MV-4-11 (cell line): Measurements from ENCODE around the gene SERPINA1.
A peak's percentile ranks its signal among the peaks of the same experiment; 100 is the strongest.

Experiments used
- DNase-seq: peaks from one replicate; lab custom pipeline; 2025; lab: John Stamatoyannopoulos, UW

Gene SERPINA1

DNA sequence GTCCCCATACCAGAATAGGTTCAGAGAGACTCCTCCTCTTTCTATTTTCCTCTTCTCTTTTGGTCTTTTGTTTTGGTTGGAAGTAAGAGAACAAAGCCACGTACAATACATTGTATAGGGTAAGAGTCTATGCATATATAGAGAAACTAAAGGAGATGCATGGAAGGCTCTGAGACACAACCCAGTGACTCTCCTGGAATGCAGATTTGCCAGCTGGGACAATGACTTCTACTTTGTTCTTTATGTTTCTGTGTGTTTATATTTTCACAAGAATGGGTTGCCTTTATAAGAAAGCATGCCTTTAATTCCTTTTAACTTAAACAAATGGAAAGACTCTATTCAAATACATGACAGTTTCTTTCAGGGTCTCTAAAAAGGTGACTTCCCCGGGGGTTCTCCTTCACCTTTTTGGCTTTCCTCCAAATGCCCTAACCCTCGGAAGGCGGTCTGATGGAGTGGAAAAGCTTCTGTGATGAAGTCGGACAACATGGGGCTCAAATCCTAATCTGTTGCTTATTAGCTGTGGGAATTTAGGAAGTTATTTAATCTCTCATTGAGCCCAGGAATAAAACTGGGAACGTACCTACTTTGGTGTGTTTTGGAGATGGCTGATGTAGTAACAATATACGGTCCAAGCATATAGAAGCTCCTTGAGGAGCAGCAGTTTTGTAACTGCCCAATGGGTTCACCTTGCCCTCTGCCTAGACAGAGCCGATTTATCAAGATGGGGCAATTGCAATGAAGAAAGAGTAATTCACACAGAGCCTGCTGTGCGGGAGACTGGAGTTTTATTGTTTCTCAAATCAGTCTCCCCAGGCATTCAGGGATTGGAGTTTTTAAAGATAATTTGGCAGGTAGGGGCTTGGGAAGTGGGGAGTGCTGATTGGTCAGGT, 9.1 kb upstream of the SERPINA1 start:
- DNase-seq: no peak

DNA sequence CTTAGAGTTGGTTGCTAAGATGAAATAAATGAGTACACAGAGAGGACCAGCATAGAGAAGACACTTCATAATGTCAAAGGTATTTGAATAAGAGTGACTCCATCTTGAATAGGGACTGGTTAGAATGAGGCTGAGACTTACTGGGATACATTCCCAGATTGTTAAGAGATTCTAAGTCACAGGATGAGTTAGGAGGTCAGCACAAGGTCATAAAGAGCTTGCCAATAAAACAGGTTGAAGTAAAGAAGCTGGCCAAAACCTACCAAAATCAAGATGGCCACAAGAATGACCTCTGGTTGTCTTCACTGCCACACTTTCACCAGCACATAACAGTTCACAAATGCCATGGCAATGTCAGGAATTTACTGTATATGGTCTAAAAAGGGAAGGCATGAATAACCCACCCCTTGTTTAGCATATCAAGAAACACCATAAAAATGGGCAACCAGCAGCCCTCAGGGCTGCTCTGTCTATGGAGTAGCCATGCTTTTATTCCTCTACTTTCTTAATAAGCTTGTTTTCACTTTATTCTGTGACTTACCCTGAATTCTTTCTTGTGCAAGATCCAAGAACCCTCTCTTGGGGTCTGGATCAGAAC, 8.3 kb upstream of the SERPINA1 start:
- no peak for DNase-seq

DNA sequence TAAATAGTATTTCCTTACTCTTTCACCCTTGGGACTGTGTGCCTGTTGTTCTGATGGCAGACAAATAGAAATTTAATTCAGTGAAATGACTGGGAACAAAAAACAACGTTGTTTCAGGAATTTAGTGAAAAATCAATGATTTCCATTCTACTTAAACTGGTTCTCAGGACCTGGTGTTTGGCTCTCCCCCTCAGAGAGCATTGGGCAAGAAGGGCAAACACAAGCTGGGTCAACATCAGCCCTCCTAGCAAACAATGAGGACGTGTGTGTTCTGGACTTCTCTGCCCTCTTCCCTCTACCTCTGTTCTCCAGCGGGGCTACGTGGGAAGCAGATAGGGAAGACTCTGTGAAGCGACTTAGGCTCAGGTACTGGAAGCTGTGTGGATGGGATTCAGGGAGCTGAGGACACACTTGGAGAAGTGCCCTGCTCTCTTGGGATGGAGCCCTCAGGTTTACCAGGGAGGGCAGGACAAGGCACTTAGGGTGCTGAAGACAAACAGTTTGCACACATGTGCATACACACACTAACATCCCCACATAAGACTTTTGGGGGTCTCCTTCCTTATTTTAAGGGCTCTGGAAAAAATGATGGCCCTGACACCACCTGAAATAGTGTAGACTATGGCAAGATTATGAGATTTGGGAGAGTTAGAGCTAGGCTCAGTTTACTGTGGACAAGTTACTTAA, 7.6 kb upstream of the SERPINA1 start:
- no peak for DNase-seq

DNA sequence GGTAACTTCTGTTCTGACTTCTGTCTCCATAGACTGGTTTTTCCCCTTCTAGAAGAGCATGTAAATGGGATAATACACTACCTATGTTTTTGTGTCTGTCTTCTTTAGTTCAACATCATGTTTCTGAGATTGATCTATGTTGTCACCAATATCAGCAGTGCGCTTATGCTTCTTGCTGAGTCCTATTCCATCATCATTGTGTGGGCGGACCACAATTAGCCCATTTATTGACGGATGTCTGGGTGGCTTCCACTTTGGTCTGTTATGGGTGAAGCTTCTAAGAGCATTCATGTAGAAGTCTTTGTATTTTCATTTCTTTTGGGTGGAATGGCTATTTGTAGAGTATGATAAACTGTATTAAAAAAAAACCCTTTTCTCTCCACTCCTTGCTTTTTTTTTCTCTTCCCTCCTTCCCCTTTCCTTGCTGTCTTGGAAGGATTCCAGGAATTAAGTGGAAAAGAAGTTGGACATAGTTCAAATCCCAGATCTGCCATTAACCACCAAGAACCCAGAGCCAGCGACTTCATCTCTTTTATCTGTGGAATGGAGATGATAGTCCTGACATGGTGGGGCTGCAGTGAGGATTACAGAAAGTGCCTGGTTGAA, 7.0 kb upstream of the SERPINA1 start:
- DNase-seq: no peak

DNA sequence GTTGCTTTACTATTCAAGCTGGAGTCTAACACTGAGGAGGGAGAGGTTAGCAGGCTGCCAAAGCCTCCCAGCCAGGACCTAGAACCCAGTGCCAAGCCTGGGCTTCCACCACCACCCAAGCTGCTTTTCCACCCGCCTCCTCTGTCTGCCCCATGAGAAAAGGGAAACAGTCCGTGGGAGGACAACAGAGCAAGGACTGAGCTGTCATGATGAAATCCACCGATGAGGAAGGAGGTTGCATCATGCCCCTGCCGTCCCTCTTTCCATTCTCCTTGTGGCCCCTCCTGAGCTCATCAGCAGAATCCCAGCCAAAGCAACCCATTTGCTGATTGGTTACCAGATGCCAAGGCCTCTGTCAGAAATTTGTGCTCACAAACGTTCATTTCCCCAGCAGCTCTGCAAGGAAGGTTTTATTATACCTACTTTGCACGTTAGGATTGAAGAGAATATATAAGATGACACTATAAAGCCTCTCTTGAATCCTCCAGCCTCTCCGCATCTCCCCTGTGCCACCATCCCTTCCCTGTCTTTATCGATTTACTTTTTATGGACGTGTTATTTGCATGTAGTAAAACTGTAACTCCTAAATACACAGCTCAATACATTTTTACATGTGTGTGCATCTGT, 6.3 kb upstream of the SERPINA1 start:
- DNase-seq: peak; percentile 96

DNA sequence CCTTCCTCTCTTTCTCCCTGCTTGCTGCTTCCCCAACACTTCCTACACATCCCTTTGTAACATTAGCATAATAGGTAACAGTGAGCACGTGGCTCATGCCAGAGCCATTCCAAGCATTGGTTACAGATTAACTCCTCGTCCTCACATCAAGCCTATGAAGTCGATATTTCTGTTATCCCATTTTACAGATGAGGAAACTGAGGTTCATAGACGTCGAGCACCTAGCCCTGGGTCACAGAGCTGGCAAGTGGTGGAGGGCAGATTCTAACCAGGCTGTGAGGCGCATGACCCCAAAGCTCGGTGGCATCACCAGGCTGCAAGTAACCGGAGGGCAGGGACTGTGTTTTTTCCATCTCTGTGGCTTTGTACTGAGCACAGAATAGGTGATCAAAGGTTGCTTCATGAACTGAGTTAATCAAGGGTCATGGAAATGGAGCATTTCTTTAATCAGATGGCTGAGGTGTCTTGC, 5.7 kb upstream of the SERPINA1 start:
- DNase-seq: no peak

GRCh38 chr14:94393474-94393873, 5.1 kb upstream of the SERPINA1 start:
- DNase-seq: no peak

- peak; percentile 93 for DNase-seq
Observed at GRCh38 chr14:94392510-94392935, 4.1 kb upstream of the SERPINA1 start.

GRCh38 chr14:94391281-94391975, 3.0 kb upstream of the SERPINA1 start:
- DNase-seq: no peak

GRCh38 chr14:94390372-94391086, 2.1 kb upstream of the SERPINA1 start:
- DNase-seq: peak; percentile 39

DNA sequence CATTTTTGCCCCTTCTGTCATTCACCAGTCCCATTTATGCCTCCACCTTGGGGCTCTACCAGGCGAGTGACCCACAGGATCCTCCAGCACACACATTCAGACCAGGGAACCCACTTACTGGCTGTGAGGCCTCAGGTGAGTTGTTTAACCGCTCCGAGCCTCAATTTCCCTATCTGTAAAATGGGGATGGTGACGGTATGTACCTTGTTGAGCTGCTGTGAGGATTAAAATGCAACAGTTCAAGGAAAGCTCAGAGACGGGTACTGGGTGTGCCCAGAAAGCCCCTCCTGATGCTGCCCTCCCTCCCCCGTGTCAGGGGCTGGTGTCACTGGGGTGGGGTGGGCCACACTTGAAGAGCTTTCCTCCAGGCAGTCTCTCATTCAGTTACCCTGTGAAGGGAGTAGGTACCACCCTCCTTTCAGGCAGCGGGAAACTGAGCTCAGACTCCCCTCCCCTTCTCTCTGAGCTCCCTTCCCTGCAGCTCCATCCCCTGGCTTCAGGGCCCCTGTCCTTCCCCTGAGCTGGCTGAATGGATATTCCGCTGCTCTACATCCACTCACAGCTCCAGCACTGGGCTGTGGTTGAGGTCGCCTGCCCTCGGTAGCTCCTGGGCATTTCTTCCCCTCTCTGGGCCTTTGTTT, 1.4 kb upstream of the SERPINA1 start:
- DNase-seq: no peak

DNA sequence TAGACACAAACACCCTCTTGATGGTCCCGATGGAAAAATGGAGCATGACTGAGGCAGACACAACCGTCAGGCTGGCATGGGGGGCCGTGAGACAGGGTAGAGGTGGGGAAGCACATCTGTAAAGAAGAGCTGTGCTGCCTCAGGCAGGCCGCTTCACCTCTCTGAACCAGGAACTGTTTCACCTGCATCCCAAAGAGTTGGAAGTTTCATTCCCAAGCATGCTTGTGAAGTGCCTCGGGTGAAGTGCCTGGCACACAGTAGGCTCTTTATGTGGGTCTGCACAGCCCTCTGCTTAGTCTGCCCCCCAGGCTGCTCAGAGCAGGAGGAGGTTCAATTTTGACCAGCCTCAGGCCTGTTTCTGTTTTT, 685 bp upstream of the SERPINA1 start:
- DNase-seq: no peak

DNA sequence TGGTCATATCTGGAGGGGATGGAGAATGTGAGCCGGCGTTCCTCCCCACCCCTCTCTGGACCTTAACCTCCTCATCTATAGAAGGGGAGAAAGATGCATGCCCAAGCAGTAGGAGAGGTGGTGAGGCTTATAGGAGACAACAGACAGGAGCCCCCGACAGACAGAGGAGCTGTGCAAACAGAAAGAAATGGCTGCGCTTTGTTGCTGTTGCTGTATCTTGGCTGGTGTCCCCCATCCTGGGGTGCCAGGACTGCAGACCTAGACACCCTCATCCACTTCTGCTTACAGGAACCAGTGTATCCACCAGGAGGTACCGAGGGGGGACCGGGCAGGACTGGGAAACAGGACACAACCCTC, 397 bp downstream of the SERPINA1 start:
- DNase-seq: no peak

DNA sequence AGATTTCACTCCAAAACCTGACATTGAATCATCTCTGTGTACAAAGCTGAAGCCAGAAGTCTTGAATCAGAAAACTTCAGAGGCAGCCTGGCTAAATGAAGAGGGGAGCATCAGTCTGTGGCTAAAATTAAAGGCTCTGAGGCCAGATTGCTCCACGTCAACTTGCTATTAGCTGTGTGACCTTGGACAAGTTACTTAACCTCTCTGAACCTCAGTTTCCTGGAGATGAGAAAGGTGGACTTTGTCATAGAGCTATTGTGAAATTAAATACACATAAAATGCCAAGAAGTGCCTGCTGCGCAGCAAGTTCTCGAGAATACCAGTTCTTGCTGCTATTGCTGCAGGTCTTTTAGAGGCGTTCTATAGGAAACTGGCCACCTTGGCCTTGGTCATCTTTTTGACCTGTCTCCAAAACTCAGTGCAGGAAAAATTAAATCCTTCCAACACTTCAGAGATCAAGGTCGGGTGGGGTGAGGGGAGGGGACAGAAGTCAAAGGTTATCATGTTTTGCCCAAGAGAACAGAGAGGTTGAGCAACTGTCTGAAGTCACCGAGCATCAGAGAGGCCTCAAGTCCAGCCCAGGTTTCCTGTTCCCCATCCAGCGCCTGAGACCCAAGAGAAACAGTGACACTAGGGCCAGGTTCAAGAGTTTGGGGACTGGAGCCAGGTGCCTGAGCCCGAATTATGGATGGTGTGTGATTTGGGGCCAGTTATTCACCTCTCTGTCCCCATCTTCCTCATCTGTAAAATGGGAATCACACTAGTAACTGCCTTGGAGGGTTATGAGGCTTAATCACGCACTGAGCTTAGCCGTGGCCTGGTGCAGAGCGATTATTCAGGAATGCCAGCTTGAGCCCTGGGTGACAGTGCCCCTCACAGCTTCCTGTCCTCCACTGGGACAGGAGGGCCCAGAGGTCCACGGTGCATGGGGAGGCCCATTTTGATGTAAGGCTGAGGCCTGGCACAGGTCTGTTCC, 1.1 kb downstream of the SERPINA1 start:
- DNase-seq: no peak

DNA sequence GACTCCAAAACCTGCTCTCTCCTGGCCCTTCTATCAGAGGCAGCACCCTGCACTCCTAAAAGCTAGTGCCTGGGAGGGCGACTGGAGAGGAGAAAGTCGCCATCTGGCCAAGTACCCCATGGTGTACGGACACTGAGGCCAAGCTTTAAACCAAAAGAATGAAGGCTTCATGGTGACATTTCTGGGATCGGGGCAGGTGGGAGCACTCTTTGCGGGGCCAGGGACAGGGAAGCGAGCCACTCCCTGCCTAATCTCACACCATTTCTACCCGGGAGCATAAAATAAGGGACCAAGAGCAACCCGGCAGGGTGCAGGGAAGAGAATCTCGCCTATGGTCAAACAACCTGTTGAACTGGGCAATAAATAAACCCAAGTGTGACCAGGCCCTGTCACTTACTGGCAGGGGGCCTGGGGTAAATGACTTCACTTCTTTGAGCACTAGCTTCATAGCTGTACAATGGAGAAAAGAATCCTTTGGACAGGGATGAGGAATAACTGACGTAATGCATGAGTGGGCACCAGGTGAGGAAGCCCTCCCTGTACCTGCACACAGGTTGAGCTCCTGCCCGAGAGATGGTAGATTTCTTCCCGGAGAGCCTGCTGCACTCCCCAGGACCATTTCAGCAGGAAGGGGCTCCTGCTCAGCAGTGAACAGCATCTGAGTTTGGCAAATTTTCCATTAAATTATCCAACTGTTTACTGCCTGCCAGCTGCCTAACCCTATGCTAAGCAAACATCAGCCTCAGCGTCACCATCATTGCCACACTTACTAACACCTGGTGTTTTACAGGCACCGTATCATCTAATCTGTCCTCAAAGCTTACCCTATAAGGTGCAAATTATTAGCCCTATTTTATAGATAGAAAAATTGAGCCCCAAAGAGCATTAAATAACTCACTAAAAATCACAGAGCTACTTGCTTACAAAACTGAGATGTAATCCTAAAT, 2.0 kb downstream of the SERPINA1 start:
- DNase-seq: no peak

GRCh38 chr14:94385553-94386057, 2.8 kb downstream of the SERPINA1 start:
- no peak for DNase-seq

GRCh38 chr14:94384342-94384741, 4.1 kb downstream of the SERPINA1 start:
- DNase-seq: no peak

GRCh38 chr14:94383777-94384176, 4.6 kb downstream of the SERPINA1 start:
- no peak for DNase-seq
